Loucy (cell line): Measurements from ENCODE around the gene EXOC5.

ENCODE experiments used
- CTCF ChIP-seq: fragments of 200-600 bp; sonication (generic); conservative IDR thresholded peaks from 2 replicates; pipeline ENCODE4 v1.5.1; 2014; ENCODE audit warnings: mild to moderate bottlenecking, antibody characterized with exemption, low read length
- EZH2phosphoT487 ChIP-seq: fragments of 200-600 bp; IDR thresholded peaks from 2 replicates; pipeline ENCODE4 v1.6.1; 2018; ENCODE audit warnings: antibody characterized with exemption, mild to moderate bottlenecking, moderate library complexity, borderline replicate concordance

GRCh38 chr14:57268161-57269069 lies at the start of gene EXOC5, which contains the start of gene AP5M1:
- TF ChIP-seq CTCF (no peak), EZH2phosphoT487 (no peak)
